ENCODE measurements around the gene WIF1. TPM values are rescaled to one million over a fixed set of nuclear protein-coding genes. Genes with fewer than 3 reads are reported as not detected.

Gene WIF1
- total RNA-seq, 2 donors from 2014 or later, result 0.28 TPM; not detected in 1

DNA sequence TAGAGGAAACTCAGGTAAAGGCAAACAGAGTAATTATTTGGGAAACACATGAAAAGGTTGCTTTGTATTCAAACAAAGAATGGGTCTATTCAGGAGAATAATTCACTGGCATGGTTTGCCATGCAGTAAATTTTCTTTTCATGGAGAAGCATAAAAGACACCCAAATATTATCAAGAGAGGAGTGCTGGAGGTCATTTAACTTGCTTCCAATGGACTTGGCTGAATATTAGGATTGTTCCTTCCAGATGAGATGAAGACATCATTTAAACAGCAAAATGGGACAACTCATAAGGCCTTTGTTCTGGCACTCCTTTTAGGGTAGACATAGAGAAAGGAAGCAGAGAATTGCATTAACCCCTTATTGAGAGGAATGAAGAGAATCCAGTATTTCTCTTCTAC is 38.7 kb downstream of the WIF1 start:
- Histone ChIP-seq H3K4me3 (no peak overlapping the region), H3K4me1 (no peaks in the 10 kb centered on the region), H3K36me3 (no peaks in the 10 kb centered on the region), H3K27me3 (no peaks in the 10 kb centered on the region), H3K27ac (no peak overlapping the region), H3K9me3 (no peaks in the 10 kb centered on the region)
- TF ChIP-seq, protein P1, sequence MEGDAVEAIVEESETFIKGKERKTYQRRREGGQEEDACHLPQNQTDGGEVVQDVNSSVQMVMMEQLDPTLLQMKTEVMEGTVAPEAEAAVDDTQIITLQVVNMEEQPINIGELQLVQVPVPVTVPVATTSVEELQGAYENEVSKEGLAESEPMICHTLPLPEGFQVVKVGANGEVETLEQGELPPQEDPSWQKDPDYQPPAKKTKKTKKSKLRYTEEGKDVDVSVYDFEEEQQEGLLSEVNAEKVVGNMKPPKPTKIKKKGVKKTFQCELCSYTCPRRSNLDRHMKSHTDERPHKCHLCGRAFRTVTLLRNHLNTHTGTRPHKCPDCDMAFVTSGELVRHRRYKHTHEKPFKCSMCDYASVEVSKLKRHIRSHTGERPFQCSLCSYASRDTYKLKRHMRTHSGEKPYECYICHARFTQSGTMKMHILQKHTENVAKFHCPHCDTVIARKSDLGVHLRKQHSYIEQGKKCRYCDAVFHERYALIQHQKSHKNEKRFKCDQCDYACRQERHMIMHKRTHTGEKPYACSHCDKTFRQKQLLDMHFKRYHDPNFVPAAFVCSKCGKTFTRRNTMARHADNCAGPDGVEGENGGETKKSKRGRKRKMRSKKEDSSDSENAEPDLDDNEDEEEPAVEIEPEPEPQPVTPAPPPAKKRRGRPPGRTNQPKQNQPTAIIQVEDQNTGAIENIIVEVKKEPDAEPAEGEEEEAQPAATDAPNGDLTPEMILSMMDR (IDR thresholded peaks at IDR 0.05), result no peak
- DNase-seq (ENCODE audit: low spot score), result no peak

DNA sequence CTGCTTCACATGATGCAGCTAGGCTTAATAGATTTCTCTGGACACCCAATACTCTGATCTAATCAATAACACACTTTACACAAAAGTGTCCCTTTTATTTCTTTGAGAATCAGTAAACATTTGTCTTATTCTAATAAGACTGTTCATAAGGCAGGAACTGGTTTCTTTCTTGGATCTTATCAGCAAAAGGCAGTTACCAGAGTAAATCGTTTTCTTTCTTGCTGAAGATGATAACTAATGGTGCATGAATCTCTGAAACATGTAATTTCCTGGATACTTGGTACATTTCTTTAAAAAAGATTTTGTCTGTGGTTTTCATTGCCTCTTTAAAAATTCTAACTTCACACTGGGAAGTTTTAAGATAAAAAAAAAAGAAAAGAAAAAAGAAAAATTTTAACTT is 39.6 kb downstream of the WIF1 start:
- Histone ChIP-seq H3K27me3 (no peaks in the 10 kb centered on the region), H3K4me3 (no peak overlapping the region), H3K9me3 (no peaks in the 10 kb centered on the region), H3K27ac (no peak overlapping the region), H3K36me3 (no peaks in the 10 kb centered on the region), H3K4me1 (no peaks in the 10 kb centered on the region)
- TF ChIP-seq, protein P1 (IDR thresholded peaks at IDR 0.05), result no peak
- no peak for DNase-seq (ENCODE audit: low spot score)

DNA sequence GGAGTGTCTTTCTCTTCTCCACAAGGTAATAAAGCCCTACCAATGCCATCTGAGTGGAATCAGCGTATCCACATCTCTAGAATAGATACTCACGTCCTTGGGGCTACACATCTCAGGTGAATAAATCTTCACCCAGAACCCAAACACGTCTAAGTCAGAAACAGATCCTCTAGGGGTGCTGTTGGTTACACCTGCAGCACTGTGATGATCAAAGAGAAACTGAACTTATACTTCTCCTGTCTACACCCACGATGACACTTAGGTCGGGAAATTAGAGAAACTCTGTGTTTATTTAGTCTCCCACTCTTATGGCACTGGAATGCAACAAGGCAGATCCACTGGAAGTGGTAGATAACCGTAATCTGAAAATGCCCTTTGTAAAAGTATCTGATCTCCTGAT is 46.2 kb downstream of the WIF1 start:
- Histone ChIP-seq H3K27me3 (no peaks in the 10 kb centered on the region), H3K4me1 (no peaks in the 10 kb centered on the region)
- TF ChIP-seq, protein P1 (IDR thresholded peaks at IDR 0.05), result no peak

DNA sequence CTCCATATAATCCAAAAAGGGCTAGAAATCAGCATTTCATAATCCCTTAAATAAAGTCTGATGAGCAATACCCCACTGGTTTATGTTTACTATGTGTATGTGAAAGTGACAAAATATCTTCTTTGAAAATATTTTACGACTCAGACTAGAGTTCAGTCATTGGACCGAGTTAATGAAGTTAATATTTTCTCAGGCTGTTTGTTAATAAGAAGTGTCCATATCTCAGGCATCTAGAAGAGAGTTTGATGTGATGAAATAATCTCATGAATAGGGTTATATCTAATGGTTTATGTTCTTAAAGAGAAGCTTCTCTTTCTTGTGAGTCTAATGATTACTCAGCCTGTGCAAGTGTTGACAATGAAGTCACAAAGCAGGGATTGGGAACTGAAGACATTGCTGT is 51.8 kb downstream of the WIF1 start:
- H3K9me3 ChIP-seq, result no peaks in the 10 kb centered on the region
- no peaks in the 10 kb centered on the region for H3K4me1 ChIP-seq
- TF ChIP-seq, protein P1 (IDR thresholded peaks at IDR 0.05), result no peak
- DNase-seq (ENCODE audit: low spot score), result no peak
- H3K36me3 ChIP-seq, result no peaks in the 10 kb centered on the region
- H3K27me3 ChIP-seq, result no peaks in the 10 kb centered on the region
- H3K4me3 ChIP-seq, result no peak overlapping the region
- no peak overlapping the region for H3K27ac ChIP-seq

More for the DNA sequence above, 46.2 kb downstream of the WIF1 start:
- Histone ChIP-seq H3K36me3 (no peaks in the 10 kb centered on the region), H3K27ac (no peak overlapping the region), H3K9me3 (no peaks in the 10 kb centered on the region), H3K4me3 (no peak overlapping the region)
- DNase-seq (ENCODE audit: low spot score), result no peak

DNA sequence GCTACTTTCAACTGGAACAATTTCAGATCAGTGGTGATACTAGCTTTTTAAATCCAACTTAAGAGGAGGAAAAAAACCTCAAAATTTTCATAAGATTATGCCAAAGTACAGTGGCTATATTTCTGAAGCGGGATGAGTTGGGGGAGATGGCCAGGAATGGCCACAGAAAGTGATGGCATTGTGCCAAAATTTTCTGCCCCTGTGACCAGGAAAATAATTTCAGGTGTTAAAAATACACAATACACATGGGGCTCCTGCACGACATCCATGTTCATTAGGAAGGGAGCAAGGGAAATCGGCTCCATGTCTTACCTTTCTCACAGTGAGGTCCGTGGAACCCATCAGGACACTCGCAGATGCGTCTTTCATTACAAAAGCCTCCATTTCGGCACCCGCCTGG is 53.7 kb downstream of the WIF1 start:
- Histone ChIP-seq H3K36me3 (no peaks in the 10 kb centered on the region), H3K4me3 (no peak overlapping the region), H3K9me3 (no peaks in the 10 kb centered on the region), H3K27ac (no peak overlapping the region), H3K4me1 (no peaks in the 10 kb centered on the region), H3K27me3 (no peaks in the 10 kb centered on the region)
- TF ChIP-seq, protein P1 (IDR thresholded peaks at IDR 0.05), result no peak
- DNase-seq (ENCODE audit: low spot score), result no peak

DNA sequence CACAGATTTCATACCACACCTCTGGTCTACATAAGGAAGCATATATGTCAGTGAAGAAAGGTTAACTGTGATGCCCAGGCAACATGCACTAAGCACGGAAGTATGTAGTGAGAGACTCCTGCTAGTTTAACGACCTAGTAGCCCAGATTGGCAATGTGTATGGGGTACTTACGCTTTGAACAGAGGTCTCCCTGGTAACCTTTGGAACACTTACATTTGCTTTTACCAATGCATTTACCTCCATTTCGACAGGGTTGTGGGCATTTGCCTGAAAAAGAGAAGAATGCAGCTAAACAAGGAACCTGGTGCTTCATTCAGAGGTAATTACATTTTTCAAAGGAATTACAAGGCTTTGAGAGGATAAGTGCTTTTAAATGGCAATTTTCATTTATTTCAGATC is 65.2 kb downstream of the WIF1 start:
- Histone ChIP-seq H3K4me1 (no peaks in the 10 kb centered on the region), H3K4me3 (no peak overlapping the region), H3K27me3 (no peaks in the 10 kb centered on the region), H3K36me3 (no peaks in the 10 kb centered on the region), H3K9me3 (no peaks in the 10 kb centered on the region), H3K27ac (no peak overlapping the region)
- DNase-seq (ENCODE audit: low spot score), result no peak
- TF ChIP-seq, protein P1 (IDR thresholded peaks at IDR 0.05), result no peak
